WERI-Rb-1 (cell line): ENCODE results near the gene RPL9.
"Not testable (repeated sequence)": the region's sequence is repeated elsewhere in the genome, so short reads cannot be mapped to it uniquely, and the experiment has no call there.

Experiments used
- DNase-seq: peaks from one replicate; pipeline ENCODE4 v3.0.0-alpha.2; 2020
- H3K27ac ChIP-seq: fragments of 250-450 bp; sonication (Bioruptor Pico); 2 replicates; pipeline ENCODE4 v1.5.1; 2020; ENCODE audit warnings: mild to moderate bottlenecking, moderate library complexity
- H3K27me3 ChIP-seq: fragments of 250-450 bp; sonication (Bioruptor Pico); 2 replicates; pipeline ENCODE4 v1.5.1; 2021; ENCODE audit warnings: mild to moderate bottlenecking, low read depth, moderate library complexity; ENCODE audit not compliant: insufficient read depth, severe bottlenecking
- H3K36me3 ChIP-seq: fragments of 250-450 bp; sonication (Bioruptor Pico); 2 replicates; pipeline ENCODE4 v1.5.1; 2020; ENCODE audit warnings: mild to moderate bottlenecking, moderate library complexity
- H3K4me3 ChIP-seq: 2 replicates; pipeline ENCODE4 v1.5.1; 2011; ENCODE audit warnings: low read depth, mild to moderate bottlenecking, control low read depth, low read length
- H3K9me3 ChIP-seq: fragments of 250-450 bp; sonication (Bioruptor Pico); 2 replicates; pipeline ENCODE4 v1.5.1; 2021; ENCODE audit warnings: mild to moderate bottlenecking, moderate library complexity; ENCODE audit not compliant: severe bottlenecking
- CTCF ChIP-seq: IDR thresholded peaks from 2 replicates; pipeline ENCODE4 v1.5.1; 2011; ENCODE audit warnings: low read depth, mild to moderate bottlenecking, control low read depth, inconsistent platforms, low read length

RPL9 gene

GRCh38 chr4:39470402-39470801 lies 11.7 kb upstream of the RPL9 start:
- Histone ChIP-seq H3K4me3 (no peak overlapping the region), H3K9me3 (no peaks in the 10 kb centered on the region), H3K27me3 (no peaks in the 10 kb centered on the region), H3K27ac (no peak overlapping the region), H3K36me3 (peaks cover 18% of the 10 kb centered on the region)
- TF ChIP-seq CTCF: no peak
- no peak for DNase-seq

GRCh38 chr4:39469429-39470077 lies 10.8 kb upstream of the RPL9 start:
- Histone ChIP-seq H3K36me3 (peaks cover 22% of the 10 kb centered on the region), H3K27ac (peak overlapping the region; percentile 50), H3K27me3 (no peaks in the 10 kb centered on the region), H3K9me3 (no peaks in the 10 kb centered on the region), H3K4me3 (no peak overlapping the region)
- TF ChIP-seq CTCF: peak; percentile 66
- peak; percentile 66 for DNase-seq

- peaks cover 32% of the 10 kb centered on the region for H3K36me3 ChIP-seq
- no peaks in the 10 kb centered on the region for H3K27me3 ChIP-seq
- DNase-seq: no peak
- no peaks in the 10 kb centered on the region for H3K9me3 ChIP-seq
- H3K27ac ChIP-seq: no peak overlapping the region
- no peak for TF ChIP-seq CTCF
- no peak overlapping the region for H3K4me3 ChIP-seq
Measured at GRCh38 chr4:39467464-39467863, 8.7 kb upstream of the RPL9 start.

- no peak for TF ChIP-seq CTCF
- no peaks in the 10 kb centered on the region for H3K27me3 ChIP-seq
- no peak overlapping the region for H3K27ac ChIP-seq
- no peak for DNase-seq
- no peaks in the 10 kb centered on the region for H3K9me3 ChIP-seq
- H3K4me3 ChIP-seq: no peak overlapping the region
- H3K36me3 ChIP-seq: peaks cover 32% of the 10 kb centered on the region
Measured at GRCh38 chr4:39466747-39467146, 8.0 kb upstream of the RPL9 start.

GRCh38 chr4:39464886-39465501 lies 6.3 kb upstream of the RPL9 start:
- Histone ChIP-seq H3K9me3 (no peaks in the 10 kb centered on the region), H3K36me3 (peaks cover 37% of the 10 kb centered on the region), H3K27ac (peak overlapping the region; percentile 35), H3K4me3 (no peak overlapping the region), H3K27me3 (no peaks in the 10 kb centered on the region)
- TF ChIP-seq CTCF: 0 out of 2 replicates have a peak, but pooled peaks have one; percentile 3
- DNase-seq: peak; percentile 48

GRCh38 chr4:39458161-39458504 lies 589 bp downstream of the RPL9 start:
- not testable (repeated sequence) for H3K9me3 ChIP-seq, DNase-seq, H3K27me3 ChIP-seq
- peak overlapping the region; percentile 99 for H3K4me3 ChIP-seq
- H3K36me3 ChIP-seq: peaks cover 65% of the 10 kb centered on the region
- peak overlapping the region; percentile 89 for H3K27ac ChIP-seq
